ENCODE data around the gene SKOR1. TPM values are rescaled to one million over a fixed set of nuclear protein-coding genes. Genes with fewer than 3 reads are reported as not detected.

Gene SKOR1
- total RNA-seq, 1 experiment from 2014 or later, result 0.13 TPM

- Histone ChIP-seq H2BK15ac (ENCODE audit: low read depth, low read length) (no peak overlapping the region), H2BK20ac (ENCODE audit: low read depth, low read length, poor library complexity, severe bottlenecking) (no peak overlapping the region), H3K27ac (ENCODE audit: insufficient read length, low read depth, low read length) (no peak overlapping the region), H2BK120ac (ENCODE audit: low read depth, low read length, poor library complexity, severe bottlenecking) (no peak overlapping the region), H4K8ac (replicated peaks; ENCODE audit: insufficient read length, low read depth, low read length) (no peak overlapping the region), H3K9ac (ENCODE audit: extremely low read depth, insufficient read length, low read length) (no peak overlapping the region), H3K27me3 (ENCODE audit: insufficient read depth, low read length) (no peaks in the 10 kb centered on the region), H2AK5ac (ENCODE audit: insufficient read length, low read length) (no peak overlapping the region), H3T11ph (ENCODE audit: low read length) (no peak overlapping the region), H3K18ac (ENCODE audit: insufficient read length, low read depth, low read length) (no peak overlapping the region), H4K91ac (ENCODE audit: insufficient read length, low read depth, low read length) (no peak overlapping the region), H2BK5ac (ENCODE audit: insufficient read length, low read length) (no peak overlapping the region), H3K79me1 (ENCODE audit: insufficient read depth, low read depth, low read length, poor library complexity, severe bottlenecking) (no peaks in the 10 kb centered on the region), H3K23ac (ENCODE audit: insufficient read length, low read depth, low read length) (no peak overlapping the region), H2BK12ac (ENCODE audit: insufficient read length, low read depth, low read length) (no peak overlapping the region), H3K4ac (ENCODE audit: low read depth, low read length) (no peak overlapping the region), H3K4me2 (ENCODE audit: insufficient read depth, insufficient read length, low read length) (no peak overlapping the region), H3K79me2 (ENCODE audit: insufficient read depth, low read length) (no peaks in the 10 kb centered on the region), H3K9me3 (ENCODE audit: control insufficient read depth, low read depth, low read length) (no peaks in the 10 kb centered on the region), H4K5ac (ENCODE audit: insufficient read length, low read depth, low read length) (no peak overlapping the region), H3K23me2 (ENCODE audit: insufficient read length, low read depth, low read length, poor library complexity, severe bottlenecking) (no peaks in the 10 kb centered on the region), H3K56ac (ENCODE audit: insufficient read length, low read depth, low read length) (no peak overlapping the region), H3K4me1 (ENCODE audit: insufficient read depth, low read length) (peaks cover 5% of the 10 kb centered on the region; the same call in 1 of the 2 replicates), H4K20me1 (ENCODE audit: control insufficient read depth, insufficient read depth, insufficient read length) (no peaks in the 10 kb centered on the region), H2AFZ (ENCODE audit: low read length) (no peak overlapping the region), H3K14ac (ENCODE audit: insufficient read depth, low read length) (no peak overlapping the region)
- Mint-ChIP-seq H3K27me3 (ENCODE audit: low read depth) (no peaks in the 10 kb centered on the region; the same call in 1 of the 2 replicates), H3K9me3 (peaks cover 7 to 8% of the 10 kb centered on the region in 2 experiments; a peak in 3 of 5 replicates), H3K27ac (0 out of 7 replicates have a peak overlapping the region, but pooled peaks of 1 of the 3 experiments have one; percentile 13), H3K36me3 (ENCODE audit: insufficient read depth in 1 of 3, low read depth in 3 of 3) (peaks cover 0 to 16% (median 15%) of the 10 kb centered on the region in 3 experiments; a peak in 5 of 7 replicates), H3K4me1 (peaks cover 22 to 24% of the 10 kb centered on the region in 2 experiments), H3K4me3 (no peak overlapping the region)
- TF ChIP-seq, protein P1, sequence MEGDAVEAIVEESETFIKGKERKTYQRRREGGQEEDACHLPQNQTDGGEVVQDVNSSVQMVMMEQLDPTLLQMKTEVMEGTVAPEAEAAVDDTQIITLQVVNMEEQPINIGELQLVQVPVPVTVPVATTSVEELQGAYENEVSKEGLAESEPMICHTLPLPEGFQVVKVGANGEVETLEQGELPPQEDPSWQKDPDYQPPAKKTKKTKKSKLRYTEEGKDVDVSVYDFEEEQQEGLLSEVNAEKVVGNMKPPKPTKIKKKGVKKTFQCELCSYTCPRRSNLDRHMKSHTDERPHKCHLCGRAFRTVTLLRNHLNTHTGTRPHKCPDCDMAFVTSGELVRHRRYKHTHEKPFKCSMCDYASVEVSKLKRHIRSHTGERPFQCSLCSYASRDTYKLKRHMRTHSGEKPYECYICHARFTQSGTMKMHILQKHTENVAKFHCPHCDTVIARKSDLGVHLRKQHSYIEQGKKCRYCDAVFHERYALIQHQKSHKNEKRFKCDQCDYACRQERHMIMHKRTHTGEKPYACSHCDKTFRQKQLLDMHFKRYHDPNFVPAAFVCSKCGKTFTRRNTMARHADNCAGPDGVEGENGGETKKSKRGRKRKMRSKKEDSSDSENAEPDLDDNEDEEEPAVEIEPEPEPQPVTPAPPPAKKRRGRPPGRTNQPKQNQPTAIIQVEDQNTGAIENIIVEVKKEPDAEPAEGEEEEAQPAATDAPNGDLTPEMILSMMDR (conservative IDR thresholded peaks at IDR 0.05), result no peak
- no CpG with 5 or more reads among the region's 4 CpGs for WGBS (ENCODE audit: extremely low coverage, insufficient read length, low lambda C conversion rate)
- DNase-seq, result no peak
Measured at GRCh38 chr15:67796196-67797127, 28.8 kb upstream of the SKOR1 start.
